ENCODE measurements around the gene ABCA2. TPM values are rescaled to one million over a fixed set of nuclear protein-coding genes. Genes with fewer than 3 reads are reported as not detected.

Gene ABCA2
- total RNA-seq, 1 experiment from 2014 or later: 19.2 TPM

- TF ChIP-seq USF1 (CRISPR knock-in tag; IDR thresholded peaks at IDR 0.05) (no peak), PRDM15 (CRISPR knock-in tag; IDR thresholded peaks at IDR 0.05) (no peak), RORB (CRISPR knock-in tag; IDR thresholded peaks at IDR 0.05) (no peak), E2F1 (CRISPR knock-in tag; IDR thresholded peaks at IDR 0.05) (no peak), ARID4B (CRISPR knock-in tag; IDR thresholded peaks at IDR 0.05; ENCODE audit: borderline replicate concordance) (no peak), JUN (CRISPR knock-in tag; IDR thresholded peaks at IDR 0.05) (no peak), ZNF281 (CRISPR knock-in tag; IDR thresholded peaks at IDR 0.05) (no peak), IRF2 (CRISPR knock-in tag; IDR thresholded peaks at IDR 0.05; ENCODE audit: borderline replicate concordance, low read depth) (no peak), ZNF512 (CRISPR knock-in tag; IDR thresholded peaks at IDR 0.05; ENCODE audit: borderline replicate concordance) (no peak)
Measured at GRCh38 chr9:137035937-137036336, 7.9 kb upstream of the ABCA2 start (continued).

GRCh38 chr9:137035507-137035834, 7.4 kb upstream of the ABCA2 start:
- Mint-ChIP-seq H3K4me1 (no peaks in the 10 kb centered on the region), H3K27ac (no peak overlapping the region), H3K9me3 (no peaks in the 10 kb centered on the region), H3K4me3 (no peak overlapping the region), H3K27me3 (ENCODE audit: low read depth) (no peaks in the 10 kb centered on the region), H3K36me3 (peaks cover 5% of the 10 kb centered on the region; the same call in 1 of the 2 replicates)
- POLR2A ChIA-PET: interaction anchor here (0.8 to 1.0 kb wide), 3 partner anchors 12 to 188 kb away, joined by 3 to 4 read pairs (median 4); no protein-coding TSS in a partner anchor
- DNase-seq (ENCODE audit: low spot score) (no peak), ATAC-seq (peak; percentile 67)
- CTCF ChIA-PET: interaction anchor here (0.6 to 4.9 kb wide), 90 partner anchors 9 to 388 kb away, joined by 3 to 151 read pairs (median 6); partner anchors contain the start of genes AJM1, C8G, CLIC3 and EDF1
- no peak for TF ChIP-seq NR2C2 (CRISPR knock-in tag; IDR thresholded peaks at IDR 0.05)
- TF ChIP-seq CBFB (CRISPR knock-in tag; IDR thresholded peaks at IDR 0.05; ENCODE audit: low read depth): no peak
- no peak for TF ChIP-seq ZNF281 (CRISPR knock-in tag; IDR thresholded peaks at IDR 0.05)
- TF ChIP-seq E2F4 (CRISPR knock-in tag; IDR thresholded peaks at IDR 0.05; ENCODE audit: borderline replicate concordance, low read depth): no peak
- no peak for TF ChIP-seq AR (CRISPR knock-in tag; IDR thresholded peaks at IDR 0.05)
